ENCODE measurements around the gene SIRPB2. TPM values are rescaled to one million over a fixed set of nuclear protein-coding genes. Genes with fewer than 3 reads are reported as not detected.

Gene SIRPB2
- total and polyA plus RNA-seq, 2 experiments from 2014 or later, result not detected

GRCh38 chr20:1435337-1435699, 55.9 kb downstream of the SIRPB2 start:
- Histone ChIP-seq H3K9me3 (ENCODE audit: low read depth) (no peaks in the 10 kb centered on the region), H2AFZ (no peak overlapping the region), H3K27me3 (no peaks in the 10 kb centered on the region), H3K4me3 (no peak overlapping the region), H4K20me1 (ENCODE audit: insufficient read depth, poor library complexity, severe bottlenecking) (no peaks in the 10 kb centered on the region), H3K9me2 (replicated peaks; ENCODE audit: insufficient read depth) (no peaks in the 10 kb centered on the region), H3K4me2 (no peak overlapping the region), H3K36me3 (replicated peaks; ENCODE audit: insufficient read depth, low read depth) (no peaks in the 10 kb centered on the region), H3K27ac (no peak overlapping the region), H3K79me2 (no peaks in the 10 kb centered on the region), H3K4me1 (ENCODE audit: insufficient read depth) (no peaks in the 10 kb centered on the region)
- no peak for DNase-seq (ENCODE audit: low spot score)
- TF ChIP-seq EZH2phosphoT487 (IDR thresholded peaks at IDR 0.05; ENCODE audit: low read depth, severe bottlenecking, unreplicated experiment) (no peak), EZH2 (IDR thresholded peaks at IDR 0.05; ENCODE audit: borderline replicate concordance) (no peak)
- TF ChIP-seq, protein P1, sequence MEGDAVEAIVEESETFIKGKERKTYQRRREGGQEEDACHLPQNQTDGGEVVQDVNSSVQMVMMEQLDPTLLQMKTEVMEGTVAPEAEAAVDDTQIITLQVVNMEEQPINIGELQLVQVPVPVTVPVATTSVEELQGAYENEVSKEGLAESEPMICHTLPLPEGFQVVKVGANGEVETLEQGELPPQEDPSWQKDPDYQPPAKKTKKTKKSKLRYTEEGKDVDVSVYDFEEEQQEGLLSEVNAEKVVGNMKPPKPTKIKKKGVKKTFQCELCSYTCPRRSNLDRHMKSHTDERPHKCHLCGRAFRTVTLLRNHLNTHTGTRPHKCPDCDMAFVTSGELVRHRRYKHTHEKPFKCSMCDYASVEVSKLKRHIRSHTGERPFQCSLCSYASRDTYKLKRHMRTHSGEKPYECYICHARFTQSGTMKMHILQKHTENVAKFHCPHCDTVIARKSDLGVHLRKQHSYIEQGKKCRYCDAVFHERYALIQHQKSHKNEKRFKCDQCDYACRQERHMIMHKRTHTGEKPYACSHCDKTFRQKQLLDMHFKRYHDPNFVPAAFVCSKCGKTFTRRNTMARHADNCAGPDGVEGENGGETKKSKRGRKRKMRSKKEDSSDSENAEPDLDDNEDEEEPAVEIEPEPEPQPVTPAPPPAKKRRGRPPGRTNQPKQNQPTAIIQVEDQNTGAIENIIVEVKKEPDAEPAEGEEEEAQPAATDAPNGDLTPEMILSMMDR (IDR thresholded peaks at IDR 0.05; ENCODE audit: poor library complexity), result no peak

GRCh38 chr20:1434571-1435336, 56.5 kb downstream of the SIRPB2 start:
- H3K4me2 ChIP-seq, result no peak overlapping the region
- no peaks in the 10 kb centered on the region for H3K27me3 ChIP-seq
- DNase-seq (ENCODE audit: low spot score), result no peak
- H3K4me3 ChIP-seq, result no peak overlapping the region
- WGBS (ENCODE audit: low lambda C conversion rate, missing lambda C conversion rate), result 72% methylated on average over 2 of the region's 2 CpGs
- H2AFZ ChIP-seq, result no peak overlapping the region
- no peaks in the 10 kb centered on the region for H3K9me3 ChIP-seq (ENCODE audit: low read depth)
- TF ChIP-seq, protein P1 (IDR thresholded peaks at IDR 0.05; ENCODE audit: poor library complexity), result no peak
- no peak for TF ChIP-seq EZH2phosphoT487 (IDR thresholded peaks at IDR 0.05; ENCODE audit: low read depth, severe bottlenecking, unreplicated experiment)
- TF ChIP-seq EZH2 (IDR thresholded peaks at IDR 0.05; ENCODE audit: borderline replicate concordance), result no peak
- H4K20me1 ChIP-seq (ENCODE audit: insufficient read depth, poor library complexity, severe bottlenecking), result no peaks in the 10 kb centered on the region
- H3K79me2 ChIP-seq, result no peaks in the 10 kb centered on the region
- H3K36me3 ChIP-seq (replicated peaks; ENCODE audit: insufficient read depth, low read depth), result no peaks in the 10 kb centered on the region
- no peak overlapping the region for H3K27ac ChIP-seq
- no peaks in the 10 kb centered on the region for H3K9me2 ChIP-seq (replicated peaks; ENCODE audit: insufficient read depth)
- H3K4me1 ChIP-seq (ENCODE audit: insufficient read depth), result no peaks in the 10 kb centered on the region

DNA sequence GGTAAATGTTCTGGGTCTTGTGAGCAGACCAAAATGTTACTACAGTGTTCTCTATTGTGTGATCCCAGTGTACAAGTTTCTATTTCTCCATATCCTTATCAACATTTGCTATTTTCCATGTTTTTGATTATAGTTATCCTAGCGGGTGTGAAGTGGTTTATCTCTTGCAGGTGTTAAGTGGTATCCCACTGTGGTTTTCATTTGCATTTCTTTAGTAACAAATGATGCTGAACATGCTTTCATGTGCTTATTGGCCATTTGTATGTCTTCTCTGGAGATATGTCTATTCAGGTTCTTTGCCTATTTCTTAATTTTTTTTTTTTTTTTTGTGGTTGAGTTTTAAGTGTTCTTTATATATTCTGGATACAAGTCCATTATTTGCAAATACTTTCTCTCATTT, 60.1 kb downstream of the SIRPB2 start:
- DNase-seq (ENCODE audit: low spot score), result no peak
- no peaks in the 10 kb centered on the region for H3K4me1 ChIP-seq (ENCODE audit: insufficient read depth)
- no peaks in the 10 kb centered on the region for H3K9me3 ChIP-seq (ENCODE audit: low read depth)
- no peak overlapping the region for H3K27ac ChIP-seq
- H4K20me1 ChIP-seq (ENCODE audit: insufficient read depth, poor library complexity, severe bottlenecking), result no peaks in the 10 kb centered on the region
- H3K9me2 ChIP-seq (replicated peaks; ENCODE audit: insufficient read depth), result no peaks in the 10 kb centered on the region
- H3K4me2 ChIP-seq, result no peak overlapping the region
- no peaks in the 10 kb centered on the region for H3K27me3 ChIP-seq
- no peak overlapping the region for H3K4me3 ChIP-seq
- no peaks in the 10 kb centered on the region for H3K36me3 ChIP-seq (replicated peaks; ENCODE audit: insufficient read depth, low read depth)
- no peak for TF ChIP-seq EZH2phosphoT487 (IDR thresholded peaks at IDR 0.05; ENCODE audit: low read depth, severe bottlenecking, unreplicated experiment)
- TF ChIP-seq, protein P1 (IDR thresholded peaks at IDR 0.05; ENCODE audit: poor library complexity), result no peak
- TF ChIP-seq EZH2 (IDR thresholded peaks at IDR 0.05; ENCODE audit: borderline replicate concordance), result no peak
- no peaks in the 10 kb centered on the region for H3K79me2 ChIP-seq
- WGBS (ENCODE audit: low lambda C conversion rate, missing lambda C conversion rate), result 28% methylated on average over 1 of the region's 1 CpG
- no peak overlapping the region for H2AFZ ChIP-seq
